Astrocyte of the spinal cord (primary cell): Measurements from ENCODE around the gene AP5S1.

Experiments used
- DNase-seq: peaks from one replicate; pipeline ENCODE4 v3.0.0; 2011; ENCODE audit warnings: low read depth, low spot score
- H3K4me3 ChIP-seq: 2 replicates; pipeline ENCODE4 v1.5.1; 2011; ENCODE audit warnings: low read depth, mild to moderate bottlenecking, low read length, moderate library complexity
- CTCF ChIP-seq: IDR thresholded peaks from 2 replicates; pipeline ENCODE4 v1.5.1; 2012; ENCODE audit warnings: low read depth, mild to moderate bottlenecking, low read length, inconsistent platforms
- in situ Hi-C: cut with HindIII; loops from 2 replicates; pipeline ENCODE4 v1.10.0; 2017; ENCODE audit warnings: low sequenced_read_pairs

Gene AP5S1

GRCh38 chr20:3820048-3820900, at the start of gene AP5S1:
Gene AP5S1, plus strand, starts transcription at chr20:3820547. Its CDS starts 1,571 bp downstream, at chr20:3822118.
- in situ Hi-C loops, result no loop called here
- peak; percentile 82 for TF ChIP-seq CTCF
- DNase-seq, result peak; percentile 97
- peak within 1 kb of the TSS; percentile 57 for H3K4me3 ChIP-seq

DNA sequence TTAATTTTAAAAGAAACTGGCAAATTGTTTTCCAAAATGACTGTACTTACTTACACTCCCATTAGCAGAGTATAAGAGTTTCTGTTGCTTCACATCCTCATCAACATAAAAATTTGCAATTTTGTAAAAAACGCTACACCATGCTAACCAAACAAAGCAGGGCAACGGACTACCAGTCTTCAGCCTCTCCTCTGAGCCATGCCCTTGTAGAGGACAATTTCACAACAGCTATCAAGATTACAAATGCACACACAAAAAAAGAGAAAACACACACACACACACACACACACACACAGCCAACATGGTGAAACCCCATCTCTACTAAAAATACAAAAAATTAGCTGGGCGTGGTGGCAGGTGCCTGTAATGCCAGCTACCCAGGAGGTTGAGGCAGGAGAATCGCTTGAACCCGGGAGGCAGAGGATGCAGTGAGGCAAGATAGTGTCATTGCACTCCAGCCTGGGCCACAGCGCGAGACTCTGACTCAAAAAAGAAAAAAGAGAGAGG, 48.7 kb upstream of the AP5S1 start:
- no peak for DNase-seq
- H3K4me3 ChIP-seq, result no peak overlapping the region
- in situ Hi-C loops, result no loop called here
- no peak for TF ChIP-seq CTCF

- TF ChIP-seq CTCF, result no peak
- H3K4me3 ChIP-seq, result no peak overlapping the region
- DNase-seq, result no peak
- in situ Hi-C loops, result no loop called here
These were observed 44.8 kb upstream of the AP5S1 start for GRCh38 chr20:3775457-3776108.

DNA sequence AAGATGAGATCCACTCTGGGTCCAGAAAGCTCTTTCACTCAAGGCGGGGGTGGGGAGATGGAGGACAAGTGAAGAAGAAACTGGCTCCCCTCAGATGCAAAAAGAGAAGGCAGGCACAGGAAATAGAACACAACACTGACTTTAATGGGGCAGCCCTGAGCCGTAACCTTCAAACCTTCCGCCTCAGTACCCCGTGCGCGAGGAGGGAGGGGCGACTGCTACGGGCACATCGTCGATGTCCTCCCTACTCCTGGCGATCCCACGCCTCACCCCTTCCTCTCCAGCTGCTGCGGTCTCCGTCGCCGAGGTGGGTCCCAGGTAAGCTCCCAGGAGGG, 43.0 kb upstream of the AP5S1 start:
- peak overlapping the region; percentile 42 for H3K4me3 ChIP-seq
- in situ Hi-C loops, result no loop called here
- DNase-seq, result no peak
- no peak for TF ChIP-seq CTCF

- no peak for TF ChIP-seq CTCF
- H3K4me3 ChIP-seq, result peak overlapping the region; percentile 42
- in situ Hi-C loops, result no loop called here
- no peak for DNase-seq
These were observed 42.4 kb upstream of the AP5S1 start for GRCh38 chr20:3777716-3778629.

DNA sequence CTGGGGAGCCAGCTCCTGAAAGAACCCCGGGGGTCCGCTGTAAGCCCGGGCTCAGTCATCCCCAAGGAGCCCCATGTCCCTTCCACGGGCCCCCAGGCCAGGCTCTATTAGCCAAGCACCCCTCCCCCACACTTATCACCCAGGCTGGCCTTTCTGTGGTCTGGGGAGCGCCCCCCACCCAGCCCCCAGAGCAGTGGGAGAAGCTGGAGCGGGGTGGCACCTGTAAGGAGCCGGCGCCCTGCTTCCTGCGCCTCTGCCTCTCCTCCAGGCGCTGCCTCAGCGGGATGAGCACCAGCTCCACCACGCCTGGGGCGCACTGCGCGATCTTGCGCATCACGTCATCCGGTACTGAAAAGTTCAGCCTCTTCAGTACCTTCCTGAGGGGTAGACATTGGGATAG, 41.4 kb upstream of the AP5S1 start:
- no peak overlapping the region for H3K4me3 ChIP-seq
- no peak for TF ChIP-seq CTCF
- DNase-seq, result no peak
- in situ Hi-C loops, result no loop called here
